ENCODE measurements around the gene C15orf40.

C15orf40 gene

GRCh38 chr15:82972990-82973389 is 38.4 kb downstream of the C15orf40 start:
- no peaks in the 10 kb centered on the region for H3K9me3 ChIP-seq
- TF ChIP-seq CTCF (IDR thresholded peaks at IDR 0.05; ENCODE audit: low read depth, low read length) = no peak
- DNase-seq = no peak
- no peaks in the 10 kb centered on the region for H3K36me3 ChIP-seq
- no peak overlapping the region for H3K4me3 ChIP-seq (ENCODE audit: low read depth, low read length)
- H3K27me3 ChIP-seq = no peaks in the 10 kb centered on the region
- H3K4me1 ChIP-seq = peaks cover 17% of the 10 kb centered on the region

GRCh38 chr15:82971218-82971984 is 40.0 kb downstream of the C15orf40 start:
- no peak for DNase-seq
- Histone ChIP-seq H3K36me3 (no peaks in the 10 kb centered on the region), H3K4me3 (ENCODE audit: low read depth, low read length) (no peak overlapping the region), H3K27me3 (no peaks in the 10 kb centered on the region), H3K4me1 (peaks cover 17% of the 10 kb centered on the region), H3K9me3 (no peaks in the 10 kb centered on the region)
- no peak for TF ChIP-seq CTCF (IDR thresholded peaks at IDR 0.05; ENCODE audit: low read depth, low read length)

GRCh38 chr15:82970696-82971095 is 40.7 kb downstream of the C15orf40 start:
- TF ChIP-seq CTCF (IDR thresholded peaks at IDR 0.05; ENCODE audit: low read depth, low read length) = no peak
- Histone ChIP-seq H3K9me3 (no peaks in the 10 kb centered on the region), H3K27me3 (no peaks in the 10 kb centered on the region), H3K4me1 (peaks cover 17% of the 10 kb centered on the region), H3K36me3 (no peaks in the 10 kb centered on the region), H3K4me3 (ENCODE audit: low read depth, low read length) (no peak overlapping the region)
- no peak for DNase-seq

GRCh38 chr15:82970078-82970686 is 41.3 kb downstream of the C15orf40 start:
- Histone ChIP-seq H3K4me1 (peaks cover 17% of the 10 kb centered on the region), H3K4me3 (ENCODE audit: low read depth, low read length) (no peak overlapping the region), H3K36me3 (no peaks in the 10 kb centered on the region), H3K27me3 (no peaks in the 10 kb centered on the region), H3K9me3 (no peaks in the 10 kb centered on the region)
- TF ChIP-seq CTCF (IDR thresholded peaks at IDR 0.05; ENCODE audit: low read depth, low read length) = no peak
- DNase-seq = peak; percentile 17

DNA sequence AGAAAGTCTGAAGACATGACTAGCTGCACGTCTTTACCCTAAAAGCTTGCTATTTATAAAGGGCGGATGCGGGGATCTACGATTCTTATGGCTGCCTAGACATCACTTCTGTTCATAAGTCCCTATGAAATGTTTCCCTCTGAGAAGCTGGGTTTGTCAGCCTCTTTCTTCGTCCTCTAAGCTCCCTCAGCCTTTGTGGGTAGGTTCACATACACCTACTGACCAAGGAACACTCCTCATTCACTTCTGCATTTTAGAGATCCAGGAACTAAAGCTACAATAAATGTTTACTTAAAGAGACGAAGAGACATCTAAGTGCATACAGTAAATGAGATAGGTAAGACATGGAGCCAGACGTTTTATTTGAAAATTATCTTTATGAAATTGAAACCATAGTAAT is 42.1 kb downstream of the C15orf40 start:
- no peaks in the 10 kb centered on the region for H3K9me3 ChIP-seq
- no peaks in the 10 kb centered on the region for H3K36me3 ChIP-seq
- no peak overlapping the region for H3K4me3 ChIP-seq (ENCODE audit: low read depth, low read length)
- peaks cover 17% of the 10 kb centered on the region for H3K4me1 ChIP-seq
- no peak for DNase-seq
- no peaks in the 10 kb centered on the region for H3K27me3 ChIP-seq
- TF ChIP-seq CTCF (IDR thresholded peaks at IDR 0.05; ENCODE audit: low read depth, low read length) = no peak

DNA sequence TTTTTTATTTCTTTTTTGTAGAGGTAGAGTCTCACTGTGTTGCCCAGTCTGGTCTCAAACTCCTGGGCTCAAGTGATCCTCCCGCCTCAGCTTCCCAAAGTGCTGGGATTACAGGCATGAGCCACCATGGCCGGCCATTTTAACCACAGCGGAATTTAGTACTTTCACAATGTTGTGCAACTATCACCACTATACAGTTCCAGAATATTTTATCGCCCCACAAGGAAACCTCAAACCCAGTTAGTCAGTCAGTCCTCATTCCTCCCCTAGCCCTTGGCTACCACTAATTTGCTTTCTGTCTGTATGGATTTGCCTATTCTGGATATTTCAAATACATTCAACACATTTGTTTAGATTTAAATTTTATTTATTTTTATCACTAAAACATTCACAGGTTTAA is 43.4 kb downstream of the C15orf40 start:
- Histone ChIP-seq H3K4me1 (peaks cover 17% of the 10 kb centered on the region), H3K36me3 (no peaks in the 10 kb centered on the region), H3K27me3 (no peaks in the 10 kb centered on the region), H3K9me3 (no peaks in the 10 kb centered on the region), H3K4me3 (ENCODE audit: low read depth, low read length) (no peak overlapping the region)
- no peak for DNase-seq
- TF ChIP-seq CTCF (IDR thresholded peaks at IDR 0.05; ENCODE audit: low read depth, low read length) = no peak
